ENCODE results near the gene RGL2.

Gene RGL2

DNA sequence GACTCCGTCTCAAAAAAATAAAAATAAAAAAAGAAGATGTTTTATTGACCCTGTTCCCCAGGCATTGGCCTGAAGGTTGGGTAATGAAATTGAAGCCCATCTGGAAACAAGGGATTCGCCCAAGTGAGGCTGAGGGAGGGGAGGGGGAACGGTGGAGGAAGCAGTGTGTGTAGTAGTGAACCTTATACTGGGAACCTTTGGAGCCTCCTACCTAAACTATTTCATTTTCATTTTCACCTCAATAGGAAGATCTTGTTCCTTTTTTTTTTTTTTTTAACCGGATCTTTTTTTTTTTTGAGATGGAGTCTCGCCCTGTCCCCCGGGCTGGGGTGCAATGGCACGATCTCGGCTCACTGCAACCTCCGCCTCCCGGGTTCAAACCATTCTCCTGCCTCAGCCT is 32.0 kb upstream of the RGL2 start:
- no peaks in the 10 kb centered on the region for H3K27me3 ChIP-seq (ENCODE audit: control insufficient read depth in 1 of 2, insufficient read depth in 2 of 2, low read length in 2 of 2)
- no peaks in the 10 kb centered on the region for H3K9me3 ChIP-seq (ENCODE audit: control insufficient read depth in 1 of 2, low read length in 2 of 2)
- H3K9ac ChIP-seq (ENCODE audit: low read depth in 1 of 2, low read length in 2 of 2): no peak overlapping the region
- no peaks in the 10 kb centered on the region for H3K36me3 ChIP-seq (ENCODE audit: control insufficient read depth in 1 of 2, insufficient read depth in 2 of 2, low read length in 2 of 2)
- H3K27ac ChIP-seq (ENCODE audit: low read depth, low read length): no peak overlapping the region
- H3K4me1 ChIP-seq (ENCODE audit: control insufficient read depth in 1 of 2, insufficient read depth in 2 of 2, low read length in 2 of 2): no peaks in the 10 kb centered on the region
- H3K4me3 ChIP-seq (ENCODE audit: low read depth in 1 of 2, low read length in 2 of 2): no peak overlapping the region

DNA sequence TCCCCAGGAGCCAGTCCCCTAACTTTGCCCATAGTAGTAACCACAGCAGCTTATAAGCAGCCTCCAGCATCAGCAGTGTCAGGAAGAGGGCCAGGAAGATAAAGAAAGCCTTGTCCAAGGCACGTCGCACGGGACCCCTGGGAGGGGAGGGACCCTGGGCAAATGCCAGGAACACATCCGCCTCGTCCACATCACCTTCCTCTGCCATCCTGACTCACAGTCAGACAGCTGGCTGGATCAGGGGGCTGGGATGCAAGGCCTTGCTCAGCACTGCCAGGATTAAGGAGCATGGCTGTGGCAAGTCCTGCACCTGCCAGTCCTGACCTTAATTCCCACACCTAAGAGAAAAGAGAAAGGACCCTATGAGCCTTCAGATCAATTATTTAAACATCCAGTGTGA is 30.3 kb upstream of the RGL2 start:
- Histone ChIP-seq H3K27me3 (ENCODE audit: control insufficient read depth in 1 of 2, insufficient read depth in 2 of 2, low read length in 2 of 2) (no peaks in the 10 kb centered on the region), H3K36me3 (ENCODE audit: control insufficient read depth in 1 of 2, insufficient read depth in 2 of 2, low read length in 2 of 2) (no peaks in the 10 kb centered on the region), H3K4me1 (ENCODE audit: control insufficient read depth in 1 of 2, insufficient read depth in 2 of 2, low read length in 2 of 2) (peaks cover 0 to 3% of the 10 kb centered on the region in 2 donors), H3K9me3 (ENCODE audit: control insufficient read depth in 1 of 2, low read length in 2 of 2) (no peaks in the 10 kb centered on the region), H3K27ac (ENCODE audit: low read depth, low read length) (no peak overlapping the region), H3K4me3 (ENCODE audit: low read depth in 1 of 2, low read length in 2 of 2) (no peak overlapping the region), H3K9ac (ENCODE audit: low read depth in 1 of 2, low read length in 2 of 2) (no peak overlapping the region)

DNA sequence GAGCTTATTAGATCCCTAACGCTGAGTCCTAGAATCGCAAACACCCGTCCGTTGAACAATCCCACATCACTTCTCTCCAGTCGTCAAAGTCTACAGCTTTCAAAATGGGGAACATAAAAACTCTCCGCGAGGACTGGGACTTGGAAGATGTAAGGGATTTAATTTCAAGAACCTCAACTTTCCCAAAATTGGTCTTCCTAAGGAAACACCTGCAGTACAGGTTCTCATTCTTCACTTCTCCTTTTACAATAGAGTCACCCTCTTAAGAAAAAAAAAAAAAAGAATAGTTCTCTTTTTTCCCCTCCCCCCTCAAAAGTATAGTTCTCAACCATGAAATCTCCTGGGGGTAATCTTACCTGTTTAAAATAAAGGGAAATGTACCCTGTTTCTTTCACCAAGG is 25.4 kb upstream of the RGL2 start:
- Histone ChIP-seq H3K9ac (ENCODE audit: low read depth in 1 of 2, low read length in 2 of 2) (peak overlapping the region; percentile 63 to 79), H3K36me3 (ENCODE audit: control insufficient read depth in 1 of 2, insufficient read depth in 2 of 2, low read length in 2 of 2) (peaks cover 20 to 23% of the 10 kb centered on the region in 2 donors), H3K4me3 (ENCODE audit: low read depth in 1 of 2, low read length in 2 of 2) (peak overlapping the region; percentile 94 to 96), H3K27ac (ENCODE audit: low read depth, low read length) (peak overlapping the region; percentile 77), H3K9me3 (ENCODE audit: control insufficient read depth in 1 of 2, low read length in 2 of 2) (no peaks in the 10 kb centered on the region), H3K4me1 (ENCODE audit: control insufficient read depth in 1 of 2, insufficient read depth in 2 of 2, low read length in 2 of 2) (peaks cover 38% of the 10 kb centered on the region in 2 donors), H3K27me3 (ENCODE audit: control insufficient read depth in 1 of 2, insufficient read depth in 2 of 2, low read length in 2 of 2) (no peaks in the 10 kb centered on the region)

DNA sequence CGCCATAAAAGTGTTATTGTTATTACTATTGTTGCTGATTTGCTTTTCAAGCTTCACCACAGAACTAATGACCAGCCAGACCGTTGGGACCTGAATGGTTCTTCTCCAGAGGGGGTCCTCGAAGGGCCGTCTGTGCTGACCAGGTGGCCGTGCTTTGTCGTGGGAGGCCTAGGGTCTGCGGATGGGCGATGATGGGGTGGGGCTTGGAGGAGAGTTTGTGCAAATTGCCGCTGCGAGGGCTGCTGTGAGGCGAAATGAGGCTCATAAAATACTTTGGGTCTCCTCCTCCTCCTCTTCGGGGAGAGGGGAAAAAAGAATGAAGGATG is 24.8 kb upstream of the RGL2 start:
- peaks cover 43 to 44% of the 10 kb centered on the region in 2 donors for H3K4me1 ChIP-seq (ENCODE audit: control insufficient read depth in 1 of 2, insufficient read depth in 2 of 2, low read length in 2 of 2)
- H3K4me3 ChIP-seq (ENCODE audit: low read depth in 1 of 2, low read length in 2 of 2): peak overlapping the region; percentile 94 to 96
- H3K27me3 ChIP-seq (ENCODE audit: control insufficient read depth in 1 of 2, insufficient read depth in 2 of 2, low read length in 2 of 2): no peaks in the 10 kb centered on the region
- peak overlapping the region; percentile 77 for H3K27ac ChIP-seq (ENCODE audit: low read depth, low read length)
- H3K36me3 ChIP-seq (ENCODE audit: control insufficient read depth in 1 of 2, insufficient read depth in 2 of 2, low read length in 2 of 2): peaks cover 25 to 28% of the 10 kb centered on the region in 2 donors
- H3K9me3 ChIP-seq (ENCODE audit: control insufficient read depth in 1 of 2, low read length in 2 of 2): no peaks in the 10 kb centered on the region
- H3K9ac ChIP-seq (ENCODE audit: low read depth in 1 of 2, low read length in 2 of 2): peak overlapping the region; percentile 63 to 79

DNA sequence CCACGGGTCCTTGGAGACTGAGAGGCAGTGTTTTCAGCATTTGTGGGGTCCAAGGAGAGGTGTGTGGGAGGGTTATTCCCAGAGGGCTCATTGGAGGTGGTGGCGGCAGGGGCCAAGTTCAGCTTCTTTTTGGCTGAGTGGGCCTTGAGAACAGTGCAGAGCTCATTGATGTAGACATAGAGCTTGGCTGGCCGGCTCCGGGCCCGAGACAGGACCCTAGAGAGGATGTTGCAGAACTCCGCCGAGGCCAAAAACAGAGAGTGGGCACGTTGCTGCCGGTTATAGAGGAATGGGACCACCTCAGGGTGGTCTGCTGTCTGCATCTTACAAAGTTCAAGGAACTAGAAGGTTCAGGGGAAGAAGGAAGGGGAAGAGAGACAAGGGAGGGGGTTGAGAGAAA is 22.5 kb upstream of the RGL2 start:
- Histone ChIP-seq H3K36me3 (ENCODE audit: control insufficient read depth in 1 of 2, insufficient read depth in 2 of 2, low read length in 2 of 2) (peaks cover 26 to 34% of the 10 kb centered on the region in 2 donors), H3K9ac (ENCODE audit: low read depth in 1 of 2, low read length in 2 of 2) (no peak overlapping the region), H3K4me1 (ENCODE audit: control insufficient read depth in 1 of 2, insufficient read depth in 2 of 2, low read length in 2 of 2) (peaks cover 54 to 58% of the 10 kb centered on the region in 2 donors), H3K27ac (ENCODE audit: low read depth, low read length) (no peak overlapping the region), H3K9me3 (ENCODE audit: control insufficient read depth in 1 of 2, low read length in 2 of 2) (no peaks in the 10 kb centered on the region), H3K27me3 (ENCODE audit: control insufficient read depth in 1 of 2, insufficient read depth in 2 of 2, low read length in 2 of 2) (no peaks in the 10 kb centered on the region), H3K4me3 (ENCODE audit: low read depth in 1 of 2, low read length in 2 of 2) (peak overlapping the region in 1 of 2 donors; percentile 96)

DNA sequence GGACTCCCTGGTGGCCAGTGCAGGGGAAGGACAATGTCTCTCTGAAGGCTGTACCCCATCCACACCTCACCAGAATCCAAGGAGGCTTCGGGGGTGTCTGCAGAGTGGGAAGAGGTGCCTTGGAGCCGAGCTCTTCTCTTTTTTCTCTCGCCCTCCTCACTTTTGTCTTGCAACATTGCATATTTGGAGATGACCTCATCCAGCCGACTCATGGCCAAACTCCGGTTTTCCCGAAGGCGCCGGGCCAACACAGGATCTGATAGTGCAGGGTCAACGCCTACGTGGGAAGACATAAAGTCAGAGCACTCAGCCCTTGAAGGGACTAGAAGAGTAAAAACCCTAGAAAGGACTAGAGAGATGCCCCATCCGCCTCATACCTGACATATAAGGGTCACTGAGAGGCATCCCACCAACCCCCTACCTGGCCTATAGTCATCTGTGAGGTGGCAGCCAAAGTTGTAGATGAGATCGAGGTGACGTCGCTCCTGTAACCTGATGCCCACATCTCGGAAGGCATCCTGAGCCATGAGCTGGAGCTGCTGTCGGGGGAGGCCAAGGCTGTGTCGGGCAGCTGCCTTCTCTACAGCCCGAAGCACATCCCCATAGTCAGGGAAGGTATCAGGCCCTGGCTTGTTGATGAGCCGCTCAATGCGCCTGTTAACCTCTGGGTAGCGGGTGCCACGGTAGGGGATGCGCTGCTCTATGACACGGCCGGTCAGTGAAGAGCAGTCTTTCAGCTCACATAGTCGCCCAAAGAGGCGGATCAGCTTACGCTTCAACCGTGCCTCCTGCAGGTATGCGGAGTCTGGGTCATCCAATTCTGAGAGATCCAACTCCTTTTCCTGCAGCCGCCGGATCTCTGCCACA is 21.8 kb upstream of the RGL2 start:
- Histone ChIP-seq H3K9me3 (ENCODE audit: control insufficient read depth in 1 of 2, low read length in 2 of 2) (no peaks in the 10 kb centered on the region), H3K4me1 (ENCODE audit: control insufficient read depth in 1 of 2, insufficient read depth in 2 of 2, low read length in 2 of 2) (peaks cover 54 to 63% of the 10 kb centered on the region in 2 donors), H3K27ac (ENCODE audit: low read depth, low read length) (no peak overlapping the region), H3K27me3 (ENCODE audit: control insufficient read depth in 1 of 2, insufficient read depth in 2 of 2, low read length in 2 of 2) (no peaks in the 10 kb centered on the region), H3K9ac (ENCODE audit: low read depth in 1 of 2, low read length in 2 of 2) (peak overlapping the region in 1 of 2 donors; percentile 26), H3K36me3 (ENCODE audit: control insufficient read depth in 1 of 2, insufficient read depth in 2 of 2, low read length in 2 of 2) (peaks cover 26 to 37% of the 10 kb centered on the region in 2 donors), H3K4me3 (ENCODE audit: low read depth in 1 of 2, low read length in 2 of 2) (no peak overlapping the region)

DNA sequence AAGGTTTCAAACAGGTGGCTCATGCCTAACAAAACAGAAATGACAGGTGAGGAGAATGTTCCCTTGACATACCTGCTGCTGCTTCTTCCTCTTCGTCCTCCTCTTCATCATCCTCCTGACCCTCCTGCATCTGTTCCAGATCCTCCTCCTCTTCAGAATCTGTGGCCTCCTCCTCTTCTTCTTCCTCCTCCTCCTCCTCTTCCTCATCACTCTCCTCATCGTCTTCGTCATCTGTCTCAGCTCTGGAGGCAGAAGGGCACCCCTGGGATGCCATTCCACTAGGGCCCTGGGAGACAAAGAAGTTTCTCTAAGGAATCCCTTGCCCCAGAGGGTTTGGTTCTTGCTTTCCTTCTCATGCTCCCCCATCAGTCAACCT is 21.2 kb upstream of the RGL2 start:
- Histone ChIP-seq H3K27me3 (ENCODE audit: control insufficient read depth in 1 of 2, insufficient read depth in 2 of 2, low read length in 2 of 2) (no peaks in the 10 kb centered on the region), H3K4me3 (ENCODE audit: low read depth in 1 of 2, low read length in 2 of 2) (no peak overlapping the region), H3K36me3 (ENCODE audit: control insufficient read depth in 1 of 2, insufficient read depth in 2 of 2, low read length in 2 of 2) (peaks cover 26 to 37% of the 10 kb centered on the region in 2 donors), H3K9me3 (ENCODE audit: control insufficient read depth in 1 of 2, low read length in 2 of 2) (no peaks in the 10 kb centered on the region), H3K9ac (ENCODE audit: low read depth in 1 of 2, low read length in 2 of 2) (no peak overlapping the region), H3K27ac (ENCODE audit: low read depth, low read length) (no peak overlapping the region), H3K4me1 (ENCODE audit: control insufficient read depth in 1 of 2, insufficient read depth in 2 of 2, low read length in 2 of 2) (peaks cover 59 to 70% of the 10 kb centered on the region in 2 donors)

DNA sequence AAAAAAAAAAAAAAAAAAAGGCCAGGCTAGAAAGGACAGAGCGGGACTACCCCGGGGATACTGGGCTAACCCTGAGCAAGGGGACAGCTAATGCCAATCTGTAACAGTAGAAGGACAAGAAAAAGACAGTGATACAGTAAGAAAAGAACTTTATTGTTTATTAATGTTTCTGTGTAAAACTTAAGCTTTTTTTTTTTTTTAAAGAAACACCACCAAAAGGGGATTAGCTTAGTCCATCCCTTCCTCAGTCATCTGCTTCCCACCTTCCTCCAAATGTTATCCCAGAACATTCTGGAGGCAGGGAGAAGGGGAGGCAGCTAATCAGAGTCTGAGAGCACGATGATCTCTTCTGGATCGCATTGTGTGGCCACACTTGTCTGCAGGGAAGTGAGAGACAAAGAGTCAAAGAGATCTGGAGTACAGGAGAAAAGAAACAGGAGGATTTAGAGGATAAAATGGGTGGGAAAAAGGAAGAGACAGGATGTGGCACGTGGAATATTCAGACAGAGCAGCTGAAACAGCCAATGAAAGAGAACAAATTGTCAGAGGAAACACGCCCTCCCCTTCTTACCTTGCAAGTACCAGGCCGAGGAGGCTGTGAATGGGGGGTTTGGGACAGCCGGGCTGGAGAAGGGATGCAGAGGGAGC is 19.8 kb upstream of the RGL2 start:
- Histone ChIP-seq H3K9ac (ENCODE audit: low read depth in 1 of 2, low read length in 2 of 2) (peak overlapping the region; percentile 9 to 25), H3K27ac (ENCODE audit: low read depth, low read length) (peak overlapping the region; percentile 24), H3K27me3 (ENCODE audit: control insufficient read depth in 1 of 2, insufficient read depth in 2 of 2, low read length in 2 of 2) (no peaks in the 10 kb centered on the region), H3K4me1 (ENCODE audit: control insufficient read depth in 1 of 2, insufficient read depth in 2 of 2, low read length in 2 of 2) (peaks cover 51 to 72% of the 10 kb centered on the region in 2 donors), H3K9me3 (ENCODE audit: control insufficient read depth in 1 of 2, low read length in 2 of 2) (no peaks in the 10 kb centered on the region), H3K4me3 (ENCODE audit: low read depth in 1 of 2, low read length in 2 of 2) (peak overlapping the region; percentile 70 to 83), H3K36me3 (ENCODE audit: control insufficient read depth in 1 of 2, insufficient read depth in 2 of 2, low read length in 2 of 2) (peaks cover 26 to 37% of the 10 kb centered on the region in 2 donors)

DNA sequence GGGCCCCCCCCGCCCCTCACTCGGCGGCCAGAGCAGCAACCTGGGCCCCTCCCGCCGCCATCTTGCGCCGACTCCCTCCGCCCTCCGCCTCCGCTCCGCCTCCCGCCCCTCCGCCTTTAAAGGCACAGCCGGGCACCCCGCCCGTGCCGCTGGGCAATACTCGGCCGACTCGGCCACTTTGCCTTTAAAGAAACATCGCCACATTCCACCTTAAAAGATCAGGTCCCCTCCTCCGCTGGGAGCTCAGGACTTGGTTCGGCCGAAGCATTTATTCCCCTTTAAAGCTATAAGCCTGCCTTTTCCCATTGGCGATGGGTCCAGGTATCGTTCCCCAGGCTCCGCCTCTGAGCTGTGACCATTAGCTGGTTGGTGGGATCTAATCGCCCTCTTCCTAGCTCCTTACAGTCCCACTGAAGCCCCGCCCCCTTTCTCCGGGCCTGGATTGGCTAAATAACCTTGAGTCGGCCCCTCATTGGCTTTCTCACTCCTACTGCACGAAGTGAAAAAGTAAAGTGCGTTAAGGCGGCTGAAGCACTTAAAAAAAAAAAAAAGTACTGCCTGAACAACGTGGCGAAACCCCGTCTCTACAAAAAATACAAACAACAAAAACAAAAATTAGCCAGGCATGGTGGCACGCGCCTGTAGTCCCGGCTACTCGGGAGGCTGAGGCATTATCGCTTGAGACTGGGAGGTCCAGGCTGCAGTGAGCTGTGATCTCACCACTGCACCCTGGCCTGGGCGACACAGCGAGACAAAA is 19.1 kb upstream of the RGL2 start, which contains the start of gene ZBTB22:
Gene ZBTB22, minus strand, starts transcription at position 76 of the 757 bp plus-strand sequence. CDS start 828 bp downstream, outside the sequence.
- H3K4me3 ChIP-seq (ENCODE audit: low read depth in 1 of 2, low read length in 2 of 2): peak within 1 kb of the TSS; percentile 70 to 83
- H3K27ac ChIP-seq (ENCODE audit: low read depth, low read length): peak within 1 kb of the TSS; percentile 62
- peaks cover 26 to 37% of the 10 kb centered on the region in 2 donors for H3K36me3 ChIP-seq (ENCODE audit: control insufficient read depth in 1 of 2, insufficient read depth in 2 of 2, low read length in 2 of 2)
- H3K9ac ChIP-seq (ENCODE audit: low read depth in 1 of 2, low read length in 2 of 2): peak within 1 kb of the TSS; percentile 12 to 76
- no peaks in the 10 kb centered on the region for H3K27me3 ChIP-seq (ENCODE audit: control insufficient read depth in 1 of 2, insufficient read depth in 2 of 2, low read length in 2 of 2)
- H3K9me3 ChIP-seq (ENCODE audit: control insufficient read depth in 1 of 2, low read length in 2 of 2): no peaks in the 10 kb centered on the region
- peaks cover 50 to 70% of the 10 kb centered on the region in 2 donors for H3K4me1 ChIP-seq (ENCODE audit: control insufficient read depth in 1 of 2, insufficient read depth in 2 of 2, low read length in 2 of 2)

DNA sequence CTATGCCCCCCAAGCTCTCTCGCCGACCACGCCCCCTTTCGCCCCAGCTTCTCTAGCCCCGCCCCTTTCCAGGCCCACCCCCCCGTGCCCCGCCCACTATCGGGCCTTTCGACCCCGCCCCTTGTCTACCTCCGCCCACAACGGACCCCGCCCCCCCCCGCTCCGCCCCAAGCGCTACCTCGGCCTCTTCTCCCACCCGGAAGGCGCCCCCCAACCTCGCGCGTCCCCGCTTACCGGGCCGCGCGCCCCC is 18.6 kb upstream of the RGL2 start:
- H3K4me3 ChIP-seq (ENCODE audit: low read depth in 1 of 2, low read length in 2 of 2): peak overlapping the region; percentile 50 to 59
- H3K27me3 ChIP-seq (ENCODE audit: control insufficient read depth in 1 of 2, insufficient read depth in 2 of 2, low read length in 2 of 2): no peaks in the 10 kb centered on the region
- H3K9ac ChIP-seq (ENCODE audit: low read depth in 1 of 2, low read length in 2 of 2): no peak overlapping the region
- no peaks in the 10 kb centered on the region for H3K9me3 ChIP-seq (ENCODE audit: control insufficient read depth in 1 of 2, low read length in 2 of 2)
- H3K4me1 ChIP-seq (ENCODE audit: control insufficient read depth in 1 of 2, insufficient read depth in 2 of 2, low read length in 2 of 2): peaks cover 53 to 74% of the 10 kb centered on the region in 2 donors
- peaks cover 26 to 37% of the 10 kb centered on the region in 2 donors for H3K36me3 ChIP-seq (ENCODE audit: control insufficient read depth in 1 of 2, insufficient read depth in 2 of 2, low read length in 2 of 2)
- peak overlapping the region; percentile 62 for H3K27ac ChIP-seq (ENCODE audit: low read depth, low read length)
